ENCODE results near the gene MOGAT2.
A peak's percentile ranks its signal among the peaks of the same experiment; 100 is the strongest.
"Not testable (repeated sequence)": the region's sequence is repeated elsewhere in the genome, so short reads cannot be mapped to it uniquely, and the experiment has no call there.

Gene MOGAT2

DNA sequence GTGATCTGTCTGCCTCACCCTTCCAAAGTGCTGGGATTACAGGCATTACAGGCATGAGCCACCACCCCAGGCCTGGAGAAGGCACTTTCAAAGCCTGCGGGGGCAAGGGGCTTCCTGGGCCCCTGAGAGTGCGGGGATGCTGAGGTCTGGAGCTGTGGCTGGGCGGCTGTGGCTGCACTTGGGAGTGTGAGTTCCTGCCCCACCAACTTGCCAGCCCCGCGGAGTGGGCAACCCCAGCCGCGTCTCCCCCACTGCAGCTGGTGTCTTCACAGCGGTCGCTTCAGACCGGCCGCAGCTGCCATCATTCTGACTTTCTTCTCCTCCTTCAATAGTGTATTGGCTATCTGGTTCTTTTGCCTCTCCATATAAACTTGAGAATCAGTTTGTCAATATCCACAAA, 38.1 kb upstream of the MOGAT2 start:
- TF ChIP-seq, protein P1, sequence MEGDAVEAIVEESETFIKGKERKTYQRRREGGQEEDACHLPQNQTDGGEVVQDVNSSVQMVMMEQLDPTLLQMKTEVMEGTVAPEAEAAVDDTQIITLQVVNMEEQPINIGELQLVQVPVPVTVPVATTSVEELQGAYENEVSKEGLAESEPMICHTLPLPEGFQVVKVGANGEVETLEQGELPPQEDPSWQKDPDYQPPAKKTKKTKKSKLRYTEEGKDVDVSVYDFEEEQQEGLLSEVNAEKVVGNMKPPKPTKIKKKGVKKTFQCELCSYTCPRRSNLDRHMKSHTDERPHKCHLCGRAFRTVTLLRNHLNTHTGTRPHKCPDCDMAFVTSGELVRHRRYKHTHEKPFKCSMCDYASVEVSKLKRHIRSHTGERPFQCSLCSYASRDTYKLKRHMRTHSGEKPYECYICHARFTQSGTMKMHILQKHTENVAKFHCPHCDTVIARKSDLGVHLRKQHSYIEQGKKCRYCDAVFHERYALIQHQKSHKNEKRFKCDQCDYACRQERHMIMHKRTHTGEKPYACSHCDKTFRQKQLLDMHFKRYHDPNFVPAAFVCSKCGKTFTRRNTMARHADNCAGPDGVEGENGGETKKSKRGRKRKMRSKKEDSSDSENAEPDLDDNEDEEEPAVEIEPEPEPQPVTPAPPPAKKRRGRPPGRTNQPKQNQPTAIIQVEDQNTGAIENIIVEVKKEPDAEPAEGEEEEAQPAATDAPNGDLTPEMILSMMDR (conservative IDR thresholded peaks at IDR 0.05) = no peak
- TF ChIP-seq ZFX (IDR thresholded peaks at IDR 0.05) = no peak
- no peak overlapping the region for H3K27ac ChIP-seq

DNA sequence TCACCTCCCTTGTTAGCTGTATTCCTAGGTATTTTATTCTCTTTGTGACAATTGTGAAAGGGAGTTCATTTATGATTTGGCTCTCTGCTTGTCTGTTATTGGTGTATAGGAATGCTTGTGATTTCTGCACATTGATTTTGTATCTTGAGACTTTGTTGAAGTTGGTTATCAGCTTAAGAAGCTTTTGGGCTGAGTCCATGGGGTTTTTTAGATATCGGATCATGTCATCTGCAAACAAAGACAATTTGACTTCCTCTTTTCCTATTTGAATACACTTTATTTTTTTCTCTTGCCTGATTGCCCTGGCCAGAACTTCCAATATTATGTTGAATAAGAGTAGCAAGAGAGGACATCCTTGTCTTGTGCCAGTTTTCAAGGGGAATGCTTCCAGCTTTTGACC, 33.8 kb upstream of the MOGAT2 start:
- H3K27ac ChIP-seq = not testable (repeated sequence)

DNA sequence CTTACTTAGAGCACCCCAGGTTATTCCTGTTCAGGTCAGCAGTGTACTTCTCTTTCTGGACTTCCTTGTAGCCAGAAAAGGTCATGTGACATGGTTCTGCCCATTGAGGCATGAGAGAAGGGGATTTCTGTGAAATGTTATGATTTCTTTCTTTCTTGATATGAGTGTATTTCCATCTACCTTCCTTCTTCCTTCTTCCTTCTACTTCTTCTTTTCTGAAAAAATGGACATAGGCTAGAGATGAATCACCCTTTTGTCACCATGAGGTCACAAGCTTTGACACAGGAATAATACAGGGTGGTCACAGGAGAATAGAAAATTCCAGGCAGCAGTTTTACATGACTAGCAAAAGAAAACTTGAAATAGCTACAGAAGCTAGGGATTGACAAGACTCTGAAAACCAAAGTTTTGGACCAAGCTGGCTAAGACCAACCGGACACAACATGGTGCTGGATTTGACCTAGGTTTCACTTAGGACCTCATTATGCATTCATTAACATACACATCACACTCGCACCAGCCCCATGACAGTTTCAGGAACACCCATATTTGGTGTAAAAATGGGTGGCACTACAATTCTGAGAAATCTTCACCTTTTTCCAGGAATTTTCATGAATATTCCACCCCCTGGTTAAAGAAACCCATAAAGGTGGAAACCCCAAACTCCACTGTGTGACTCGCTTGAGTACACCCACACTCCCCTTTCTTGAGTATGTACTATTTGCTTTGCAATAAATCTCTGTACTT, 27.6 kb upstream of the MOGAT2 start:
- H3K27ac ChIP-seq = no peak overlapping the region

DNA sequence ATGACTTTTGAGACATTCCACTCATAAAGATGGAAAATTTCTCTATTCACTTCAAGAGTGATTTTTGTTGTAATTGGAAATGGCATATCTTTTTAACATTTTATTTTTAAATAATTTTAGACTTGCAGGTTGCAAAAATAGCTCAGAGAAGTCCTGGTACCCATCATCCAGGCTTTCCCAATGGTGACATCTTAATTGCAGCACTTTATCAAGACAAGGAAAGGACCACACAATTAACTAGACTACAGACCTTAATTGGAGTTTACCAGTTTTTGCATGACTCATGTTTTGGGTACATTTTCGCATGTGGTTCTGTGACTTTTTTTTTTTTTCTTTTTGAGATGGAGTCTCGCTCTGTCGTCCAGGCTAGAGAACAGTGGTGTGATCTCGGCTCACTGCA, 25.8 kb upstream of the MOGAT2 start:
- peak overlapping the region; percentile 58 for H3K27ac ChIP-seq
- TF ChIP-seq ZFX (IDR thresholded peaks at IDR 0.05) = no peak
- TF ChIP-seq, protein P1 (conservative IDR thresholded peaks at IDR 0.05) = no peak

More for the DNA sequence above, 27.6 kb upstream of the MOGAT2 start:
- TF ChIP-seq, protein P1 (conservative IDR thresholded peaks at IDR 0.05) = no peak
- no peak for TF ChIP-seq ZFX (IDR thresholded peaks at IDR 0.05)

DNA sequence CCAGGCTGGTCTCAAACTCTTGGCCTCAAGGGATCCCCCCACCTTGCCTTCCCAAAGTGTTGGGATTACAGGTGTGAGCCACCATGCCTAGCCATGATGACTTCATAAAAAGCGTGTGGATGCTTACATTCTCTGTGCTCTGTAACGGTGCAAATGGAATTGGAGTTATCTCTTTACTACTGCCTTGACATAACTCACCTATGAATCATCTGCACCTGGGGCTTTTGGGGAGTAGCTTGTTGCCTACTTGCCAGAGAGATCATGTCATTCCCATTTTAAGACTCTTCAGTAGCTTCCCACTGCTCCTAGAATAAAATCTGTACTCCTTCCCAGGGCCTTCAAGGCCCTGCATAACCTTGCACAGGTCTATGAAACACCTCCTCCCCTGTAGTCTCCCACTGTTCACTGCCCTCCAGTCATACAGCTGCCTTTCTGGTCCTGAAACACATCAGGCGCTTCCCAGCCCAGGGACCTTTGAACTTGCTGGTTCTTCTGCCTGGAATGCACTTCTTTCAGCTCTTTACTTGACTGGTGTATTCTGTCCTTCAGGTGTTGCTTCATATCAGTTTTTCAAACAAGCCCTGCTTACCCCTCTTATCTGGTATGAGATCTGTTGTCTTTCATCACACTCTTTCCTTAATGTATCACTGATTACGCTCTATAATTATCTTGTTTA, 19.6 kb upstream of the MOGAT2 start:
- no peak overlapping the region for H3K27ac ChIP-seq
- TF ChIP-seq, protein P1 (conservative IDR thresholded peaks at IDR 0.05) = no peak
- TF ChIP-seq ZFX (IDR thresholded peaks at IDR 0.05) = no peak

DNA sequence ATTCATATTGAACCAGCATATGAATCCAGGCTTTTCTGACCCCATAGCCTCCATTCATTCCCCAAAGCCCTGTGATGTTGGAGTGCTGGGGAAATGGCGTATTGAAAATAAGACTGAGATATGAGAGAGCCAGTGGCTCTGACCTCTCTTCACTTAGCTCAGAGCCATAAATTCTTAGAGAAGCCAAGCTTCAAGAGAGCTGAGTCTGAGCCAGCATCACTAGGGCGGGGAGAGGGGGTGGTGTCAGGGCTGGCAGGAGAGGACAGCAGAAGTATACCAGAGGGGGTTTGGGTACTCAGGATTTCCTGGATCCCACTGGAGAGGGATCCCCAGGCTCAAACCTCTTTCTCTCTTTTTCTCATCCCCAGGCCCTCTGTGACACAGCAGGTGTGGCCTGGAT, 16.7 kb upstream of the MOGAT2 start:
- TF ChIP-seq ZFX (IDR thresholded peaks at IDR 0.05) = no peak
- TF ChIP-seq, protein P1 (conservative IDR thresholded peaks at IDR 0.05) = no peak
- H3K27ac ChIP-seq = no peak overlapping the region

DNA sequence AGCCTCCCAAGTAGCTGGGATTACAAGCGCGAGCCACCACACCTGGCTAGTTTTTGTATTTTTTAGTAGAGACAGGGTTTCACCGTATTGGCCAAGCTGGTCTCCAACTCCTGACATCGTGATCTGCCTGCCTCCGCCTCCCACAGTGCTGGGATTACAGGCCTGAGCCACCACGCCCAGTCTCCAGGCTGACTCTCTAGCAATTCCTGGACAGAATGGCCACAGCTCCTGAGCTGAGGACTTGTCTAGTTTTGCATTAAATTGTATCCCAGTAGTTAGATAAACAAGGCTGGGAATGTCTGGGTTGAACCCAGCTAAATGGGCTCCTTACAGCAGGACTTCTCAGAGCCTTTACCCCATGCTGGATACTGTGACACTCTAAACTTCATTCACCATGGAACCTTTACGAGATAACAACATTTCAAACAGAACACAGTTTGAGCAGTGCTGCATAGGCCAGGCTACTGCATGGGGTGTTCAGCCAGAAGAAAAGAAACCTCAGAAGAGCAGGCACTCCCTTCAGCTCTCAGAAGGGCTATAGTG, 13.9 kb upstream of the MOGAT2 start:
- TF ChIP-seq ZFX (IDR thresholded peaks at IDR 0.05) = no peak
- TF ChIP-seq, protein P1 (conservative IDR thresholded peaks at IDR 0.05) = no peak
- no peak overlapping the region for H3K27ac ChIP-seq

Data from C4-2B (cell line).